CD4-positive, CD25-positive, alpha-beta regulatory T cell (primary cell): ENCODE measurements around the gene KCNB1. TPM values are rescaled to one million over a fixed set of nuclear protein-coding genes. Genes with fewer than 3 reads are reported as not detected.

ENCODE experiments used
- ATAC-seq, 2 donors: fragments of 150-1000 bp; cut with Tn5 transposase; one replicate each; pipeline ENCODE4 v1.10.0; 2021; ENCODE audit warnings: low read depth in 2 of 2, moderate number of reproducible peaks in 2 of 2, moderate library complexity in 1 of 2
- DNase-seq, 3 donors: peaks; one replicate each; pipeline versions ENCODE4 v3.0.0 to v3.0.0-alpha.2; 2012 to 2022; ENCODE audit warnings: mixed read lengths in 1 of 3
- H3K27ac ChIP-seq: one replicate; pipeline ENCODE4 v1.7.0; 2013; ENCODE audit warnings: mild to moderate bottlenecking, low read length; ENCODE audit not compliant: insufficient read depth, poor library complexity, severe bottlenecking
- H3K27me3 ChIP-seq: one replicate; pipeline ENCODE4 v1.7.0; 2013; ENCODE audit warnings: low read length; ENCODE audit not compliant: control insufficient read depth, insufficient read depth
- H3K36me3 ChIP-seq: one replicate; pipeline ENCODE4 v1.7.0; 2013; ENCODE audit warnings: mild to moderate bottlenecking, low read length, moderate library complexity; ENCODE audit not compliant: control insufficient read depth, insufficient read depth
- H3K4me1 ChIP-seq: 2 replicates; pipeline ENCODE4 v1.7.0; 2013; ENCODE audit warnings: mild to moderate bottlenecking, low read length; ENCODE audit not compliant: insufficient read depth, control insufficient read depth, poor library complexity, severe bottlenecking
- H3K4me3 ChIP-seq: one replicate; pipeline ENCODE4 v1.7.0; 2013; ENCODE audit warnings: low read depth, mild to moderate bottlenecking, low read length, moderate library complexity
- H3K9me3 ChIP-seq, 2 experiments: 1 replicate in 1 of 2; 2 replicates in 1 of 2; pipeline ENCODE4 v1.7.0; 2013; ENCODE audit warnings: low read length in 2 of 2, mild to moderate bottlenecking in 1 of 2, moderate library complexity in 1 of 2; ENCODE audit not compliant: control insufficient read depth in 2 of 2
- H3K27ac Mint-ChIP-seq, 3 donors: one replicate each; pipeline ENCODE4 v1.8.0; 2020 to 2022; ENCODE audit warnings: mild to moderate bottlenecking in 3 of 3, mixed read lengths in 3 of 3, moderate library complexity in 2 of 3
- H3K27me3 Mint-ChIP-seq: one replicate; pipeline ENCODE4 v1.8.0; 2022; ENCODE audit warnings: mild to moderate bottlenecking, mixed read lengths
- H3K36me3 Mint-ChIP-seq: one replicate; pipeline ENCODE4 v1.8.0; 2020; ENCODE audit warnings: mixed read lengths
- H3K4me1 Mint-ChIP-seq, 4 donors: one replicate each; pipeline ENCODE4 v1.8.0; 2020 to 2022; ENCODE audit warnings: mixed read lengths in 4 of 4, mild to moderate bottlenecking in 1 of 4
- H3K4me3 Mint-ChIP-seq, 4 donors: one replicate each; pipeline ENCODE4 v1.8.0; 2020 to 2022; ENCODE audit warnings: mild to moderate bottlenecking in 4 of 4, mixed read lengths in 4 of 4, moderate library complexity in 3 of 4
- H3K9me3 Mint-ChIP-seq, 7 donors: one replicate each; pipeline ENCODE4 v1.8.0; 2020 to 2022; ENCODE audit warnings: mixed read lengths in 7 of 7, mild to moderate bottlenecking in 3 of 7, moderate library complexity in 2 of 7
- polyA plus RNA-seq, 4 donors: library from polyadenylated mRNA; unstranded; fragments of 300-500 nt; fragmentation: Illumina TruSeq; gene quantifications; one replicate each; pipeline ENCODE4 v1.2.3, GENCODE V29; 2021
- total RNA-seq: library from RNA; stranded (reverse); gene quantifications from one replicate; pipeline ENCODE4 v1.2.3, GENCODE V29; 2022

The KCNB1 gene
- total and polyA plus RNA-seq, 5 donors from 2014 or later = 0.02 to 0.05 TPM; not detected in 3

DNA sequence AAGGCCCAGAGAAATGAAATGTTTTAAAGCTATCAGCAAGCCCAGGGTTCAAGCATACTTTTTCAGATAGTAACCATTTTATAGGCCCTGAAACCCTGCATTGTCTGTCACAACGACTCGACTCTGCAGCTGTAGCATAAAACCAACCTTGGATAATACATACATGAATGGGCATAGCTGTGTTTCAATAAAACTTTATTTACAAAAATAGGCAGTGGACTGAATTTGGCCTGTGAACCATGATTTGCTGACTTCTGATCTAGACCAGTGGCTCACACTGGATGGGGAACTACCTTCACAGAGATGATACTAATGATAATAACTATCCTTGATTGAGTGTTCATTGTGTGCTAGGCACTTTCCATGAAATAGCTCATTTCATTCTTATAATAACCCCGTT lies 107.3 kb downstream of the KCNB1 start:
- H3K27ac Mint-ChIP-seq = no peak overlapping the region
- Histone ChIP-seq H3K4me3 (no peak overlapping the region), H3K4me1 (no peaks in the 10 kb centered on the region), H3K27ac (no peak overlapping the region), H3K9me3 (no peaks in the 10 kb centered on the region), H3K27me3 (no peaks in the 10 kb centered on the region), H3K36me3 (no peaks in the 10 kb centered on the region)
- ATAC-seq = no peak
- no peaks in the 10 kb centered on the region for H3K36me3 Mint-ChIP-seq
- no peak for DNase-seq
- no peak overlapping the region for H3K4me3 Mint-ChIP-seq
- peaks cover 11% of the 10 kb centered on the region for H3K27me3 Mint-ChIP-seq
- H3K9me3 Mint-ChIP-seq = peaks cover 0 to 2% (median 0%) of the 10 kb centered on the region in 7 donors
- H3K4me1 Mint-ChIP-seq = no peaks in the 10 kb centered on the region

DNA sequence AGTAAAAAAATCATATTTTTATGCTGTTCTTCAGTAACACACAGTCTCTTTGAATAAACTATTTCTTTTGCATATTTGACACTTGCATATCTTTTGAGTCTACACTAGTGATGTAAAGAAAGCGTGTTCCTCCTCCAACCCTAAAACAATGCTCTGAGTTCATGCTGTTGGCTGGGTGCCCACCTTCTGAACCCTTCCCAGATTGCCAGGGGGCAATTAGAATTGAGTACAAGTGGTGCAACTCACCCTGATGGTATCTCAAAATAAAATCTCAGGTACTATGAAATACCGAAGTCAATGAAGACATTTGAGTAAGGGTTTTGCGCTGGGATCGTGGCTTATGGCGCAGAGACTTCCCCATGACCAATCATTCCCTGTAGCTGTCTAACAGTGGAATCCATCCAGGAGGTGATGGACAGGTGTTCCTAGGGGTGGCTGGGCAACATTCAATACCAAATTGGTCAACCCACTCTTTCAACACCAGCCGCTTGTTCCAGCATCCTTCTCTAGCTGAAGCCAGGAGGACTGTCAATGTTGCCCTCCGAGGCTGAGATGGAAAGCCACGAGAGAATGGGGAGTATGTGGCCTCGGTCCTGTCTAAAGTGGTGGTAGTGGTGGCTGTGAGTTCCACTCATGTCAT lies 110.3 kb downstream of the KCNB1 start:
- Mint-ChIP-seq H3K27me3 (peaks cover 24% of the 10 kb centered on the region), H3K4me1 (no peaks in the 10 kb centered on the region), H3K4me3 (no peak overlapping the region), H3K9me3 (peaks cover 0 to 2% (median 0%) of the 10 kb centered on the region in 7 donors), H3K36me3 (no peaks in the 10 kb centered on the region), H3K27ac (no peak overlapping the region)
- H3K27me3 ChIP-seq = peaks cover 3% of the 10 kb centered on the region
- H3K36me3 ChIP-seq = no peaks in the 10 kb centered on the region
- H3K9me3 ChIP-seq = no peaks in the 10 kb centered on the region
- DNase-seq (no peak), ATAC-seq (no peak)
- no peaks in the 10 kb centered on the region for H3K4me1 ChIP-seq
- H3K4me3 ChIP-seq = no peak overlapping the region
- no peak overlapping the region for H3K27ac ChIP-seq

DNA sequence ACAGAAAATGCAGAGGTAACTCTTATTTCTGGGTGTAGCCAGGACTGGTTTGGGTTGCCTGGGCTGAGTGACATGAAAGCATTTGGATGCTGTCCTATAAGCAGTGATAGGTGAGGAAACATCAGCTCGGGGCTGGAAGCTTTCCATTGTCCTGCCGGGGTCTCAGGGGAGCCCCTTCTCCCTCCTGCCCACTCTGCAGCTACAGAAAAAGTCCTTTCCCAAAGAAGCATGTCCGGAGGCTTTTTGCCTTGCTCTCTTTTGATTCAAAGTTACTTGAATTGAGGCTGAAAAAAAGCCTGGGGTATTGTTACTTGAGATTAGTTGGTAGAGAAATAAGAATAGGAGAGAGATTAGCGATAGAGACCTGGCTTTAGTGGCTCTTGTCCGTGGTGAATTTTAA lies 113.9 kb downstream of the KCNB1 start:
- Mint-ChIP-seq H3K4me1 (no peaks in the 10 kb centered on the region), H3K27ac (no peak overlapping the region), H3K4me3 (no peak overlapping the region), H3K9me3 (peaks cover 0 to 1% (median 0%) of the 10 kb centered on the region in 7 donors), H3K27me3 (peaks cover 31% of the 10 kb centered on the region), H3K36me3 (no peaks in the 10 kb centered on the region)
- DNase-seq = no peak
- no peak for ATAC-seq
- Histone ChIP-seq H3K27ac (no peak overlapping the region), H3K4me3 (no peak overlapping the region), H3K9me3 (no peaks in the 10 kb centered on the region), H3K27me3 (peaks cover 3% of the 10 kb centered on the region), H3K4me1 (no peaks in the 10 kb centered on the region), H3K36me3 (no peaks in the 10 kb centered on the region)

DNA sequence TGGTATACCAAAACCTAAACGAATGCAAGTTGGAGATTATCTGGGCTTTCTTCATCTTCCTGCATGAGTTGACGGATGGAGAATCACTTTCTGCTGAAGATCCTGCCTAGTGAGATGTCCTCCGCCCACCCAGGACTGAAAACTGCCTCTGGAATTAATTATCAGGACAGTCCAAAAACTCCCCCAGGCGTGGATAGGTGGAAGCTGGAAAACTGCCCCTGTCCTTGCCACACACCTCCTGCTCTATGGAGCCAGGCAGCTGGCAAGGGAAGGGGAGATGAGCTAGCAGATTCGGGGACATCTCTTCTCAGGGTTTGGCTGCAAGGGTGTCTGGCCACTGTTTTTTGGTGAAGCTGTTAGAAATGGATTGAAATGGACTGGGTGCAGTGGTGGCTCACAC lies 115.4 kb downstream of the KCNB1 start:
- H3K4me3 ChIP-seq = no peak overlapping the region
- ATAC-seq = no peak
- no peak overlapping the region for H3K27ac Mint-ChIP-seq
- H3K4me1 ChIP-seq = no peaks in the 10 kb centered on the region
- H3K36me3 ChIP-seq = no peaks in the 10 kb centered on the region
- no peaks in the 10 kb centered on the region for H3K4me1 Mint-ChIP-seq
- DNase-seq = no peak
- H3K27me3 Mint-ChIP-seq = peaks cover 31% of the 10 kb centered on the region
- H3K27ac ChIP-seq = no peak overlapping the region
- no peaks in the 10 kb centered on the region for H3K36me3 Mint-ChIP-seq
- H3K4me3 Mint-ChIP-seq = no peak overlapping the region
- peaks cover 4% of the 10 kb centered on the region for H3K27me3 ChIP-seq
- H3K9me3 Mint-ChIP-seq = peaks cover 0 to 1% (median 0%) of the 10 kb centered on the region in 7 donors
- H3K9me3 ChIP-seq = no peaks in the 10 kb centered on the region

DNA sequence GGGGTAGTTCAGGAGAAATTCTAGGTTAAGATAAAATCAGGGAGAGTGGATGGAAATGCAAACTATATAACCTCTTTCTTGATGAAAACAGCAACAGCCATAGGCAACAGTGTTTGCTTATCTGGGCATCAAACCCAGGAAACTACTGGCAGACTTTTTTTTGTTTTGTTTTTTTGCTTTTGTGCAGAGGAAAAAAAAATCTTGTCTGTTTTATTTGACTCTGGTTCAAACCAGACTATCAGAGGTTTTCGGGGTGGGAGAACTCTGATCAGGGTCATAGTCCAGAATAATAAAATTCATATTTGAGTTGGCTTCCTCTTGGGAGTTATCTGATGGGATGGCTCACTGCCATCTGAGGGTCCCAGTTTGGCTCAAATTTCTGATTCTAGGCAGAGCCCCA lies 115.8 kb downstream of the KCNB1 start:
- Histone ChIP-seq H3K4me1 (no peaks in the 10 kb centered on the region), H3K36me3 (no peaks in the 10 kb centered on the region), H3K27me3 (peaks cover 4% of the 10 kb centered on the region), H3K27ac (no peak overlapping the region), H3K4me3 (no peak overlapping the region), H3K9me3 (no peaks in the 10 kb centered on the region)
- DNase-seq (no peak), ATAC-seq (no peak)
- peaks cover 0 to 1% (median 0%) of the 10 kb centered on the region in 7 donors for H3K9me3 Mint-ChIP-seq
- no peaks in the 10 kb centered on the region for H3K36me3 Mint-ChIP-seq
- H3K4me3 Mint-ChIP-seq = no peak overlapping the region
- no peaks in the 10 kb centered on the region for H3K4me1 Mint-ChIP-seq
- H3K27ac Mint-ChIP-seq = no peak overlapping the region
- peaks cover 31% of the 10 kb centered on the region for H3K27me3 Mint-ChIP-seq

DNA sequence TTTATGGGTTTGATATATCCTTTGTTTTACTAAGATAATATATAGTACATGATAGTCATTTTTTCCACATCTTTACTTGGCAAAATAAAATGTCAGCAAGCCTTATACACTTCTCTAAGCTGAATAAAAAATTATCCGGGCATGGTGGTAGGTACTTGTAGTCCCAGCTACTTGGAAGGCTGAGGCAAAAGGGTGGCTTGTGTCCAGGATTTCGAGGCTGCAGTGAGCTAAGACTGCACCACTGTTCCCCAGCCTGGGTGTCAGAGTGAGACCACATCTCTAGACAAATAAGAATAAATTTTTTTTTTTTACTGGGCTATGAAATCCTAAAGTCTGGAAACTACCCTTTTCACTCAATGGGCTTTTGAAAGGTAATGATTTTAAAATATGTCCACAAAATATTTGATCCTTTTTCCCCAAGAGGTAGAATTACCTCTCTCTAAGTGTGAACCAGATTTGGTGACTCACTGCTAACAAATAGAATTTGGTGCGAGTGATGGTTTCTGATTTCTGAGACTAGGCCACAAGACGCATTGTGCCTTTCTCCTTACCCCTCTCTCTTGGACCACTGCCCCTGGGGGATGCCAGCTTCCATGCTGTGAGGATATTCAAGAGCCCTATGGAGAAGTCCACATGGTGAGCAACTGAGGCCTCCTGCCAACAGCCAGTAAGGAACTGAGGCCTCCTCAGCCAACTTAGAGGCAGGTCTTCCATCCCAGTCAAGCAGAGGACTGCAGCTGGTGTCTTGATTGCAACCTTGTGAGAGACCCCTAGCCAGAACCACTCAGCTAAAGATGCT lies 120.4 kb downstream of the KCNB1 start:
- Histone ChIP-seq H3K4me1 (no peaks in the 10 kb centered on the region), H3K4me3 (no peak overlapping the region), H3K27me3 (peaks cover 2% of the 10 kb centered on the region), H3K9me3 (no peaks in the 10 kb centered on the region), H3K27ac (no peak overlapping the region), H3K36me3 (no peaks in the 10 kb centered on the region)
- no peaks in the 10 kb centered on the region for H3K4me1 Mint-ChIP-seq
- DNase-seq = no peak
- H3K27me3 Mint-ChIP-seq = peaks cover 22% of the 10 kb centered on the region
- H3K36me3 Mint-ChIP-seq = no peaks in the 10 kb centered on the region
- H3K9me3 Mint-ChIP-seq = peaks cover 0 to 1% (median 0%) of the 10 kb centered on the region in 7 donors
- H3K27ac Mint-ChIP-seq = no peak overlapping the region
- no peak overlapping the region for H3K4me3 Mint-ChIP-seq
- ATAC-seq = no peak

DNA sequence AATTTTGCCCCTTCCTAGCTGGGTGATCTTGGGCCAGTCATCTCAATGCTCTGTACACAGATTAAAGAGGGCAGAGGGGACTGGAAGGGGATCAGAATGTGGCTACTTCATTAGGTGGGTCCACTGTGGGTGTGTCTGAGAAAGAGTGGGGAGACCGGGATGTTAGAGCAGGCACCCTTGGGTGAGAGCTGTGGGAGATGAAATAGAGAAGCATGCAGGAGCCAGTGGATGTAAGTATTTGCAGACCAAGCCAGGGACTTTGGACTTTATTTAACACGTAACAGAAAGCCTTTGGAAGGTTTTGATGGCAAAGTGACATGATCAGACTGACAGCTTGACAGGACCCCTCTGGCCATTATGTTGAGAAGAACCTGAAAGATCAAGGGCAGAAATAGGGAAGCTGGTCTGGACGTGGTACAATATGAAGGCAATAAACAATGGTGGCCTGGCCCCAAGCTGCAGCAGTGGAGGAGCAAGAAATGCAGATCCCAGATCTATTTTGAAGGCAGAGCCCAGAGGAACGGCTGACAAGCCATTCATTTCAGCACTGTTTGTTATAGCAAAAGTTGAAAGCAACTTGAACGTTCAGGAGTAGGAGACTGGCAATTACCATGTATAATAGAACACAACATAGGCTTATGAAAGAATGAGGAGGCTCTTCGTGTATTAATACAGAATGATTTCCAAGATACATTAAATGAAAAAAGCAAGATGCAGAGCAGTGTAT lies 122.1 kb downstream of the KCNB1 start:
- DNase-seq (no peak), ATAC-seq (no peak)
- peaks cover 0 to 1% (median 0%) of the 10 kb centered on the region in 7 donors for H3K9me3 Mint-ChIP-seq
- H3K36me3 ChIP-seq = no peaks in the 10 kb centered on the region
- no peak overlapping the region for H3K4me3 ChIP-seq
- H3K27me3 ChIP-seq = peaks cover 2% of the 10 kb centered on the region
- H3K4me1 Mint-ChIP-seq = no peaks in the 10 kb centered on the region
- no peaks in the 10 kb centered on the region for H3K36me3 Mint-ChIP-seq
- peaks cover 16% of the 10 kb centered on the region for H3K27me3 Mint-ChIP-seq
- H3K27ac ChIP-seq = no peak overlapping the region
- no peaks in the 10 kb centered on the region for H3K4me1 ChIP-seq
- H3K9me3 ChIP-seq = no peaks in the 10 kb centered on the region
- peak overlapping the region in 1 of 3 donors; percentile 0 for H3K27ac Mint-ChIP-seq
- no peak overlapping the region for H3K4me3 Mint-ChIP-seq
